Activated CD4-positive, alpha-beta T cell treated with anti-CD3 and anti-CD28 coated beads, Interleukin-2, amount 50 U/mL, for 4 hours (primary cell): Measurements from ENCODE around the gene ANO10.
"Not testable (repeated sequence)": the region's sequence is repeated elsewhere in the genome, so short reads cannot be mapped to it uniquely, and the experiment has no call there.

Experiments used
- DNase-seq, 2 experiments: peaks; one replicate each; pipeline ENCODE4 v3.0.0-alpha.2; 2020

Gene ANO10

DNA sequence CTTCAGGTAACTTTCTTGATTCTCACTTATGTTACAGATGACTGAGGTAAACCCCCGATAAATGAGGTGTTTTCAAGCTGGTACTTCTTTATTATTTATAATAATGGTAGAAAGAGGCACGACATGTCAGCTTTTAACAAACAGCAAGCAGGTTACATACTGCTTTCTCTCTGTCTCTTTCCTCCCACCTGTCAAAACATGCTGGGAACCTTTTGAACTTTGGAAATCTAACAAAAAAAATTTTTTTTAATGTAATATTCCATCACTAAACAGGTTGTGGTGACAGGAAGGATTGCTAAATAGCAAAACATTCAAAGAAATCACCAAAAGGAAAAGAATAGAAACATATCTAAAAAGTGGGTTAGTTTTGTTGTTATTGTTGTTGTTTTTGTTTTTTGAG, 48.2 kb downstream of the ANO10 start:
- no peak for DNase-seq

DNA sequence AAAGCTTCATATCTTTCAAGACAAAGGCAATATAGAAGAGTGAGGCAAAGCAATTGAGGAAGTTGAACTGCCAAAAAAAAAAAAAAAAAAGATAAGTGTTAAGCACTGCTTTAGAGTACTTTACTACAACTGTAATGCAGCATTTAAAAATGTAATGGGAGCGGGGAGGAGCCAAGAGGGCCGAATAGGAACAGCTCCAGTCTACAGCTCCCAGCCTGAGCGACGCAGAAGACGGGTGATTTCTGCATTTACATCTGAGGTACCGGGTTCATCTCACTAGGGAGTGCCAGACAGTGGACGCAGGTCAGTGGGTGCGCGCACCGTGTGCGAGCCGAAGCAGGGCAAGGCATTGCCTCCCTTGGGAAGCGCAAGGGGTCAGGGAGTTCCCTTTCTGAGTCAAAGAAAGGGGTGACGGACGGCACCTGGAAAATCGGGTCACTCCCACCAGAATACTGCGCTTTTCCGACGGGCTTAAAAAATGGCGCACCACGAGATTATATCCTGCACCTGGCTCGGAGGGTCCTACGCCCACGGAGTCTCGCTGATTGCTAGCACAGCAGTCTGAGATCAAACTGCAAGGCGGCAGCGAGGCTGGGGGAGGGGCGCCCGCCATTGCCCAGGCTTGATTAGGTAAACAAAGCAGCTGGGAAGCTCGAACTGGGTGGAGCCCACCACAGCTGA, 56.0 kb downstream of the ANO10 start:
- DNase-seq: not testable (repeated sequence)

DNA sequence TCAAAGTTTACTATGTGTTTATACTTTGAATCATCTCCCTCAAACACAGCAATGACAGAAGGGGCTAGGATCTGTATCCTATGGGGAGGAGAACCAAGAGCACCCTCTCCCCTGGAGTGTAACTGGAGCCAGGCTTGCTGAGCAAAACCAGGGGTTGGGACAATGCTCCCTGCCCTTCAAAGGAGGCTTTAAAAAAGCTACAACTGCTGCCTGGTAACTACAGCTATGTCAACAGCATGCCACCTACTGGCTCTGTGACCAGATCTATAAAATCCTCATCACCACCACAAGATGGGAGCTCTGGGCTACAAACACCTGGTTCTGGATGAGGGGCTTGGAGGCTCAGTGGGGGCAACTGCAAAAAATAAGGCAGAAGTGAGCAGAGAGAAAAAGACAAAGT, 61.9 kb downstream of the ANO10 start:
- no peak for DNase-seq

DNA sequence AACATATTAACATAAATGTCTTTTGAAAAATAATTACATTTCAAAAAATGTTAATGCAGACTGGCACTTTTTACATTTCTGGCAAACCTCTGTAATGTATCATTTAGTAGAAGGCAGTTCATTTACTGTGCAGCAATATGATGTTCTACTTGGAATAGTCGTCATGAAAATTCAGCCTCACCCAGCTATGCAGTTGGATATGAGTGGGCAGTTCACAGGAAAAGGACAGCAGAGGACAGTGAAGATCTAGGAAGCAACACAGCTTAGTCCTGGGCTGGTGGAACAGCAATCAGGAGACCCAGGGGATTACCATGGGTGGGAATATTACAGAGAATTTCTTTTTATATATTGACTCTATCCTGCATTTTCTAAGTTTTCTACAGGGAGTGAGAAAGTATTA, 63.6 kb downstream of the ANO10 start:
- DNase-seq: no peak

DNA sequence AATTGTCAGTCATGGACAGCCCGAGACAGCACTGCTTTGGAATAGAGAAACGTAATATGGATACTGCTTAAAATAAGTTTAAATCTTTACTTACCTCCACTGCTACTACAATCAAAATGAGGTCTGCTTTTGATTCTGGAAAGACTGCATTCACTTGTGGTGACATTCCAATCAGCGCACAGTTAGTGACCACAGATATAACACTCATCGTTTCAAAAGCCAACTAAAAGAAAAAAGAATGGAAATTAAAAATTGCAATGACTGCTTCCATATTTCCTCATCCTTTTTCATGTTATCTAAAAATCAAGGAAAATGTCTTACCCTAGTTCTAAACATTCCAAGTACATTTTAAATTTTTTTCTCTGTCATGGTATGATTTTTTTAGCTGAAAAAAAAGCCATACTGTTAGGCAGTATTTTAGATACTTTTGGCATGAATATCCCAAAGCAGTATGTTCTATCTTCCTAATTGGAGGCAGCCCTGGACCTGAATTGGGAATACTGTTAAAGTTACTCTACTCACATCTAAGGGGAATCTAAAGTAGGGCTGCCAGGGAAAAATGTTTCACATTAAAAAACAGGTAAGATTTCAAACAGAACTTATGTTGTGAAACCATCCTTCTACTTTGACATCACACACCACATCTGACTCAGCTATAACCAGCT, 72.1 kb downstream of the ANO10 start:
- no peak for DNase-seq

DNA sequence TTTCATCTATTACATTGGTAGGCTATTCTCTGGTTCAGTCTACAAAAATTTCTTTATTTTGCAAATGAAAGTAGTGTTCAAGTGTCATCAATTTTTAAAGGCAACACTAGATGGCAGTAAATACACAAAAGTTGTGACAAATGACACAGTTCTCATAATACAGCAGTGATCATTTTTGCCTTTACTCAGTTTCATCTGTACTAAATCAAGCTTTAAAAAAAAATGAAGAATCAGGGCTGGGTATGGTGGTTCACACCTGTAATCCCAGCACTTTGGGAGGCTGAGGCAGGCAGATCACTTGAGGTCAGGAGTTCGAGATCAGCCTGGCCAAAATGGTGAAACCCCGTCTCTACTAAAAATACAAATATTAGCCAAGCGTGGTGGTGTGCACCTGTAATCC, 77.5 kb downstream of the ANO10 start:
- DNase-seq: not testable (repeated sequence)

DNA sequence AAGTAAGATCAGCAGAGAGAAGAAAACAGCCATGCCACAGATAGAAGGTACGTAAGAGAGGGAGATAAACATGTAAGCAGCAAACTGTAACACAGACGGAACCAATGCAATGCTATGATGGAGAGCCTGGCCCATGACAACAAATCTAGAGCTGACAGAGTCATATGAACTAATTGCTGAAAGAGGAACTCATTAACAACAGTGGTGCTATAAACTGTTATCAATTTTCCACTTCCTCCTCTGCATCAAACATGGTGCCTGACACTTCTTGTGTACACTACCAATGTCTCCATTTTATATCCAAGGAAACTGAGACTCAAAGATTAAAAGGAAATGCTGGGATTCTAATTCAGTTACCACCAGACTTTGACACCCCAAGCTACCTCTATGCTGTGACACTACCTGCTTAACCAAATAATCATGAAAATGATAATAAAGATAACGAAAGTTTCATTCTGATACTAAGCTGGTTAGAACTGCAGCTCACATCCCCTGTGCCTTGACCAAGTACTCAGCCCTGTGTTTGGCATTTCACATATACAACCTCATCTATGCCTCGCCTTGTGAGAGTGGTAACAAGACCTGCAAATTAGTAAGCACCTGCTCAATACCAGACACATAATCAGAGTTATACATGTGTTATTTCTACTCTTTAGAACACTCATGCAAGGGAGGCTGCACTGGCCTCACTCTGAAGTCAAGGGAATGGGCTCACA, 79.3 kb downstream of the ANO10 start:
- no peak for DNase-seq

DNA sequence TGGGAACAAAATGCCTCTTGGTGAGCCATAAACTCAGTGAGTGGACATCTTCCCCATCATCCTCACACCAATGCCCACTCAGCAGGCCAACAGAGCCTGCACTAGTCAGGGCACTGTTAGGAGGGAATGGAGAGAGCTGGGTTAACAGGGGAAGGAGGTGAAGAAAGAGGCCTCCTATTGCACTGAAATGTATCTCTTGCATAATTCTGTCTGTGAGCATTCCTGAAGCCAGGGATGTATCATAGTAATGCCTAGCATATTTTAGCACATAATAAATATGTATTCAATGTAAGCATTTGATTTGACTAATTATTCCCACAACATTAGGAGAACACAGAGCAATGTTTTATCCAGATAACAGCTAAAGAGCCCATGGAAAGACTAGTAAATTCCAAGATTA, 81.2 kb downstream of the ANO10 start:
- no peak for DNase-seq

DNA sequence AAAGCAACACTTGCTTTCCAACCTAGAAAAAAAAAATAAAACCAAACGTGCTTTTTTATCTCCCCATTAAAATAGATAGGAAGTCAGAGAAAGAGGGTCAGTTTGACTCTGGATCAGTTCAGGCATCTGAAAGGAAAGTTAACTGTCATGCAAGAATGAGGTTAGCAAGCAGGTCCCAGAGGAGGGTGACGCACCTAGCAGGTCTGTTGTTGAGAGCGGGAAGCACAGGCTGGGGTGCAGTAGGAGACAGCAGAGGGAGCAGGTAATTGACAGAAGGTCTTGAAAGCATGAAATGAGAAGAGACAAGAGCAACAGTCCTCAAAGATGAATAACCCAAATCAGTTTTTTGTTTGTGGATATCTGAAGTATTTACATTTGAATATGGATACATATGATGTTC, 82.5 kb downstream of the ANO10 start:
- DNase-seq: no peak

DNA sequence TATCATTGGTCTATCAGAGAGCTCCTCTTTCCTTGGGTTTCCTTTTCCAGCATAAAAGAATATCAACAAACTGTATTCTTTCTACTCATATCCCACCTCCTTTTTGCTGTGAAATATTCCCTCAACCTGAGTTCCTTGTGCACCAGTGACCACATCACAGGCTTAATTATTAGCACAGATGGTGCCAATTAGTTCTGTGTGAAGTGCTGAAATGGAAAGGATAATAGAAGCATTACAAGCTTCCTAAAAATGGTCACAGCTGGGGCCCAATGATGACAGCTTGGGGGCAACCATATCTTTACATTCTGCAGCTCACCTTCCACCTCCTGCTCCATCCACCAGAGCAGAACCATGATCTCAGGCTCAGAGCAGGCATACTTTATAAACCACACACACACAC, 84.6 kb downstream of the ANO10 start:
- DNase-seq: no peak

DNA sequence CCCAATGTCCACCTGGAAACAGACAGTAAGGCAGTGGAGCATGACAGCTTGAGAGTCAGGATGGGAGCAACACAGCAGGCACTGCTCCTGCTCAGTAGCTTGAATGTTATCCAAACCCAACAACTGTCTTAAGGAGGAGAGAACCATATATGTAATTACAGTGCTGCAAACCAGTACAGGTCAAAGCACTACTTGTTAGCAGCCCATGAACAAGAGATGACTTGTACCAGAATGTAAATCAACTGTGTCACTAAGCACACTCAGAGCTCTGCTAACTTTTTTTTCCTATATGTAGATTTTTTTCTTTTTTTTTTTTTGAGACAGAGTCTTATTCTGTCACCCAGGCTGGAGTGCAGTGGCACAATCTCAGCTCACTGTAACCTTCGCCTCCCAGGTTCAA, 87.1 kb downstream of the ANO10 start:
- DNase-seq: no peak

DNA sequence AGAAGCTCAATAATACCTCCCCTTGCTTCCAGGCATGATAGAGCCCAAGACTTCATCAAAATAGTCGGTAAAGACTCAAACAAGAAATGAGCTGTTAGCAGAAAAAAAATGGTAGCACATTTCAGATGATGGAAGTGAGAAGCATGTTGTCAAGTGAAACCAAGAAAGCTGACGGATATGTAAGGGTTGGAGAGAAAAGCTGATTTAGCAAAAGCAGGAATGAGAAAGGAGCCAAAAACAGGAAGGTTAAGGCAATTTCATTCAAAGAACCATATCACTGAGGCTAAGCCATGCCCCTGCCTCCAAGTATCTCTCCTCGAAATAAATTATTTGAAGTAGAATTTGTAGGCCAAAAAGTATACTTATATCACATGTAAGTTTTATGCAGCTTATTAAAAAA, 88.8 kb downstream of the ANO10 start:
- DNase-seq: no peak

DNA sequence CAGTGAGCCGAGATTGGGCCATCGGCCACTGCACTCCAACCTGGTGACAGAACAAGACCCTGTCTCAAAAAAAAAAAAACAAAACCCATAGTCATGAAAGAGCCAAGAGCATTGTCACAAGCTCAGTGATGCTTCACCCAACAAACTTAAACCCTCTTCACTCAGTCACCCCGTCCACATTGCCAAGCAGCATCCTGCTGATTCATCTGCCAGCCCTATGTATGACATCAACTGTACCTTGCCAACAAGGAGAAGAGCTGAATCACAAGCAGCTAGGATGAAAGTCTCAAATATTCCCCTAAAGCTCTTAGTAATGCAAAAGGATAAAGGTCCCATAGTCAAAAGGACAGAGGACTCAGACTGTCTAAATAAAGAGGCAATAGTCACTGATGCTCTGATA, 90.0 kb downstream of the ANO10 start:
- no peak for DNase-seq

DNA sequence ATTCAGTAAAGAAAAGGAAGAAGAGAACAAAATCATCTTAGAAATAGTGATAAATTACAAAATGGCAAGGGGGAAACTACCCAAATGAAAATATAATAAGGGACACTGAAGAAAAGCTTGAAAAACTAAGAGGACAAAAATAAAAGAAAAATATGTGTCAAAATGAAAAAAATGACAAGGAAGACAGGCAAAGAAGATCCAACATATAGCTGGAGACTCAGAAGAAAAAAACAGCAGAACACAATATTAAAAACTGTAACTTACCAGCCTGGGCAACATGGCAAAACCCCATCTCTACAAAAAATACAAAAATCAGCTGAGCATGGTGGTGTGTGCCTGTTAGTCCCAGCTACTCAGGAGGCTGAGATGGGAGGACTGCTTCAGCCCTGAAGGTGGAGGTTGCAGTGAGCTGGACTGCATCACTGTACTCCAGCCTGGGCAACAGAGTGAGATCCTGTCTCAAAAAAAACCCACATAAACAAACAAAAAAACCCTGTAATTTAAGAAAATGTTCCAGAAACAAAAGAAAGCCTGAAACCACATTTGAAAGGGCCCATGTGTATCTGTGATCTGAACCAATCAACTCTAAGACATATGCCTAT, 93.2 kb downstream of the ANO10 start:
- no peak for DNase-seq

DNA sequence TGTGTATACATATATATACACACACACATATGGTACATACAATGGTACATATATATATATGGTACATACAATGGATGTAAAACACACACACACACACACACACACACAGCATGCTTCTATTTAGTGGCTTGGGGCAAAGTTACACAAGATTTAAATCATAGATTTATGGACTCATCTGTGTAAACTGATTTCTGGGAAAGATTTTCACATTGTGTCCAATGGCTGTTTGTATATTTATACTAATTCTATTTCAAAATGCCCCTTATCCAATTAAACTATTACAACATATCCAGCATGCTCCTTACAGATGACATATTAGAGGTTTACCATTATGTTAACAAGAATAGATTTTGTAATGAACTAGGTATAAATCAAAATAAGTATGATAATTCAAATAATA, 94.9 kb downstream of the ANO10 start:
- DNase-seq: no peak

DNA sequence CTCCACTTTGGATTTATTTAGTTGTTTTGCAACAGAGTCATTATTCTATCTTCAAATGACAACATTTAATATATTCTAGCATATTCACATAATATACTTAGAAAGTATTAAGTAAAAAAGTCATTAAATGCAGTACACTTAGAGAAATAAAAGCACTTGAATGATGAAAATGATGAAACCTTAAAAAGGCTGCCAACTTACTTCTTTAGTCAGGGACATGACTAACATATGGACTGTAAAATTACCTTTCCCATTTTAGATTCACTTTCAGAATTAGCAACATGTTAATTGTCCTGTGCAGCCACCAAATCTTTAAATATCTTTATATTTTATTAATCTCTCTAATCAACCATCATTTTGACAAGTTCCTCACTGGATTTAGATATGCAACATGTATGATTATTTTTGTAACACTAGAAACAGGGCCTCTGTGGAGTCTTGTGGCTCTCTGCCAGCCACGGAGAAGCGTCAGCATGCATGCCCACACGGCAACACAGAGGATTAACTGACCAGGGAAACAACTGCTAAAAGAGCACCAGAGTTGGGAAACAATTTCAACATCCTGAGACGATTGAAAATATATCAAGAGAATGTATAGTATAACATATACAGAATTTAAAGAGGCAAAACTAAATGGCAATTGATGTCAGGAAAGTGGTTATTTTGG, 95.7 kb downstream of the ANO10 start:
- no peak for DNase-seq

DNA sequence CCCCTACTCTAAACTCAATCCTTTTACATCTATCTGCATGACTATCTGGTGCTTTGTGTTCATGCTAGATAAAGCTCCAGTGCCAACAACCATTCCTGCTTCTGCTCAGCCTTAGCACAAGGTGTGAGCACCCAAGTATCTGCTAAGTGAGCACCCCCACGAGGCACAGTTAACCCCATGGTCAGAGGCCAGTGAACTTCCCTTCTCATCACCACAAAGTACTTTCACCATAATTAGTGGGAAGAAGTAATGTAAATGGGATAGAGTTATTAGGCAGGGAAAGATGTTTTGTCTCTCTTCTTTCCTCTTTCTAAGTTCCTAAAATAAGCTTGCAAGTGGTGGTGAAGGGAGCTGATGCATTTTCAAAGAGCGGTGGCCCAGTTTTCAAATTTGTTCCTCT, 96.4 kb downstream of the ANO10 start:
- no peak for DNase-seq

DNA sequence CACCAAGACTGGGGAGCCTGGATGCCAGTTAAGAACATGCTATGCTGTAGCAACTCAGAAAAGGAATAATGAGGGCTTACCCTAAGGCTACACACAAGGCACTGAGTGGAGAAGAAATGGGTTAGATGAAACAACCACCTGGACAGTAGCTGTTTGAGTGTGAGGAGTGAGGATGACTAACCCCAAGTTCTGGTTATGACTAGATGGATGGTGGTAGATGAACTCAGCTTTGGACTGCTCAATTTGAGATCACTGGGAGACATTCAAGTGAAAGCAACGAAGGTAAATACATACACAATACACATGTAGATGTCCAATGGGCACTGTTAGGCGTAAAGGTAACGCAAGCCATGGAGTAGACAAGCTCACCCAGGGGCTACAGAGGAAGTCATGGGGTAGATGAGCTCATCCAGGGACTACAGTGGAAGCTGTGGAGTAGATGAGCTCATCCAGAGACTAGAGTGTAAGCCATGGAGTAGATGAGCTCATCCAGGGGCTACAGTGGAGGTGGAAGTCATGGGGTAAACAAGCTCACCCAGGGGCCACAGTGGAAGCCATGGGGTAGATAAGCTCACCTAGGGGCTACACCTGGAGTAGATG, 98.3 kb downstream of the ANO10 start:
- DNase-seq: no peak

DNA sequence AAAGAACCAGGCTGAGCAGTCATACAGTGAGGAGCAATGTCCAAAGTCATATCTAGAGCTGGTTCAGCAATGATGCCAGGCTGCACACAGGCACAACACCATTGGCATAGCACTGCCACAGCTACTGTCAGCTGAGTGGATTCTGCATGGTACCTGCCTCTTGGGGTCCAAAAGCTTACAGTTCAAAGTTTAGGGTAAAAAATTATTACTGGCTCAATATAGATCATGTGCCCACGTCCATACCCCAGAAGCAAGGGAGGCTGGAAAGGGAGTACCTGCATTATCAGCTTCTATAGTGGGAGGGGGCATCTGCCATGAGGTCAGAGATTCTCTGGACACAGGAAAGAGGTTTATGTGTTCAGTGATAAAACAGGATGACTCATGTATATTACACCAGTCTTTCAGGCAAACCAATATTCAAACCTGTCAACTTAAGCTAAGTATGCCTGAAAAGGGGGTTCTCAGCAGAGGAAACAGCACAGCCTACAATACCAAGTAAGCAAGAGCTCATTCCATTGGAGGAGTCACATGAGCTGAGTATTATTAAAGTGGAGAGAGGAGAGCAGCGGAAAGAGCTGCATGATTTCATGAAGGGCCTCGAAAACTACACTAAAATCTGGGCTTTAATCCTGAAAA, 99.0 kb downstream of the ANO10 start:
- DNase-seq: no peak

DNA sequence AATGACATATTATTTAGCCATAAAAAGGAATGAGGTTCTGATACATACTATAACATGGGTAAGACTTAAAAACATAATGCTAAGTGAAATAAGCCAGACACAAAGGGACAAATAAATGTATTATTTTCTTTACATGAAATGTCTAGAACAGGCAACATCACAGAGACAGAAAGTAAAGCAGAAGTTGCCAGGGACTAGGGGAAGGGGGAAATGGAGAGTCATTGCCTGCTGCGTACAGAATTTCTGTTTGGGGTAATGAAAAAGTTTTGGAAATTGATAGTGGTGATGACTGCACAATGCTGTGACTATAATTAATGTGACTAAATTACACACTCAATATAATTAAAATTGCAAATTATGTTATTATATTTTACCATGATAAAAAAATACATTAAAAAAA, 99.9 kb downstream of the ANO10 start:
- DNase-seq: no peak

DNA sequence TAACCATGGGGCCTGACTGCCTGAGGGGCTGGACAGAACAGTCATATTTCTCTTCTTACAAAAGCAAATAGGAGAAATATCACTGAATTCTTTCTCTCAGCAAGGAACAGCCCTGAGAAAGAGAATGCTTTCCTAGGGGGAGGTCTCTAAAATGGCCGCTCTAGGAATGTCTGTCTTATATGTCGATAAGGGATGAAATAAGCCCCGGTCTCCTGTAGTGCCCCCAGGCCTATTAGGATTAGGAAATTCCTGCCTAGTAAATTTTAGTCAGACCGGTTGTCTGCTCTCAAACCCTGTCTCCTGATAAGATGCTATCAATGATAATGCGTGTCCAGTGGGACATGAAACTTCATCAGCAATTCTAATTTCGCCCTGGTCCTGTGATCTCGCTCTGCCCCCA, 103.3 kb downstream of the ANO10 start:
- DNase-seq: not testable (repeated sequence)

DNA sequence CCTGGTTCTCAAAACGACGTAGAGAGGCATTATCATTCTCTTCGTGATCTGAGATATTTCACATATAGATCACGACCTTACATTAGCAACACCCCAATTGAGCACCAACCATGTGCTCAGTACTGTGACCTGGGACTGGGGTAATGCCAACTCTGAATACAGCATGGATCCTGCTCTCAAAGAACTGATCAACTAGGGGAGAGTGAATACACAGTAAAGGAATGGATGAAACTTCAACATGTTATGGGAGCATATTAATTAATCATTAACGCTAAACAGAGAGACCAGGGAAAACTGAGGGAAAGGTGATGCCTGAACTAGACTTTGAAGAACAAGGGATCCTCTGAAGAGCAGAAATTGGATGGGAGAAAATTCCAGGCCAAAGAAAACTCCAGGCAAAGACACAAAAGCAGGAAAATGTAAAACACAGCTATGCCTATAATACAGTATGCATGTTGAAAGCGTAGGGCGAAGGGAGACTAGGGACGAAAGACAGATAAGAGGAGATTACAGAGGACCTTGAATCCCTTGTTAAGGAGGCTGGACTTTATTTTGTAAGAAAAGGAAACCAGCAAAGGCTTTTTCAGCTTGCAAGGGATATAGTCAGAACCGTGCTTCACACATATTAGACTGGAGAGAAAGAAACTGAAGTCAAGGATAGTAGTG, 105.7 kb downstream of the ANO10 start:
- DNase-seq: no peak
